Liver (tissue), 3 donors: ENCODE measurements around the gene PRSS33.

Source experiments
- JUND ChIP-seq, 2 donors: IDR thresholded peaks; 2 replicates each; pipeline ENCODE4 v1.6.1; 2016; ENCODE audit warnings: antibody characterized with exemption in 2 of 2
- TAF1 ChIP-seq: conservative IDR thresholded peaks from 2 replicates; pipeline ENCODE4 v1.6.1; 2016; ENCODE audit warnings: antibody characterized with exemption, mild to moderate bottlenecking
- TF ChIP-seq, protein P1 (sequence below): fragments of 150-350 bp; IDR thresholded peaks from 2 replicates; pipeline ENCODE4 v1.5.1; 2017; ENCODE audit warnings: improper control_type of control experiment, low read depth, low read length; ENCODE audit not compliant: missing input control
- TF ChIP-seq, protein P2 (sequence below): IDR thresholded peaks from 2 replicates; pipeline ENCODE4 v1.6.1; 2016; ENCODE audit warnings: antibody characterized with exemption
- TF ChIP-seq, protein P3 (sequence below): IDR thresholded peaks from 2 replicates; pipeline ENCODE4 v1.6.1; 2016; ENCODE audit warnings: antibody characterized with exemption
- donor health status: healthy.
- donor health status: healthy.

DNA sequence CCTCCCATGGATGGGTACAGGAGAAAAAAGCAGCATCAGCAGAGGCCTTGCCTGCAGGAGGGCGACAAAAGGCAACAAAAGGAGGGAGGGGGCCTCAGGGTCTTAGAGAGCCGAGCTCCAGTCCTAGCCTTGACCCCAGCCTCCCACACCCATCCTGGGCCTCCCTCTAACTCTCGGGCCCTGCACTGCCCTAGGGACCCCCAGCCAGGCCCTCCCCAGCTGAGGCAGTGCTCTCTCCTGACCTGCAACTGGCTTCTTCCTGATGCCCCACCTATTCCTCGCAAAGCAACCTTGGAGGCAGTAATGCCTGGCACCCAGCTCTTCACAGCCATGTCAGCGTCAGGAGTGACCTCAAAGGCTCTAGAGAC is 50.1 kb downstream of the PRSS33 start:
- TF ChIP-seq, protein P1, sequence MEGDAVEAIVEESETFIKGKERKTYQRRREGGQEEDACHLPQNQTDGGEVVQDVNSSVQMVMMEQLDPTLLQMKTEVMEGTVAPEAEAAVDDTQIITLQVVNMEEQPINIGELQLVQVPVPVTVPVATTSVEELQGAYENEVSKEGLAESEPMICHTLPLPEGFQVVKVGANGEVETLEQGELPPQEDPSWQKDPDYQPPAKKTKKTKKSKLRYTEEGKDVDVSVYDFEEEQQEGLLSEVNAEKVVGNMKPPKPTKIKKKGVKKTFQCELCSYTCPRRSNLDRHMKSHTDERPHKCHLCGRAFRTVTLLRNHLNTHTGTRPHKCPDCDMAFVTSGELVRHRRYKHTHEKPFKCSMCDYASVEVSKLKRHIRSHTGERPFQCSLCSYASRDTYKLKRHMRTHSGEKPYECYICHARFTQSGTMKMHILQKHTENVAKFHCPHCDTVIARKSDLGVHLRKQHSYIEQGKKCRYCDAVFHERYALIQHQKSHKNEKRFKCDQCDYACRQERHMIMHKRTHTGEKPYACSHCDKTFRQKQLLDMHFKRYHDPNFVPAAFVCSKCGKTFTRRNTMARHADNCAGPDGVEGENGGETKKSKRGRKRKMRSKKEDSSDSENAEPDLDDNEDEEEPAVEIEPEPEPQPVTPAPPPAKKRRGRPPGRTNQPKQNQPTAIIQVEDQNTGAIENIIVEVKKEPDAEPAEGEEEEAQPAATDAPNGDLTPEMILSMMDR = no peak
- TF ChIP-seq, protein P2, sequence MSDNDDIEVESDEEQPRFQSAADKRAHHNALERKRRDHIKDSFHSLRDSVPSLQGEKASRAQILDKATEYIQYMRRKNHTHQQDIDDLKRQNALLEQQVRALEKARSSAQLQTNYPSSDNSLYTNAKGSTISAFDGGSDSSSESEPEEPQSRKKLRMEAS = no peak
- TF ChIP-seq JUND (IDR thresholded peaks at IDR 0.05) (no peak), TAF1 (no peak)
- TF ChIP-seq, protein P3, sequence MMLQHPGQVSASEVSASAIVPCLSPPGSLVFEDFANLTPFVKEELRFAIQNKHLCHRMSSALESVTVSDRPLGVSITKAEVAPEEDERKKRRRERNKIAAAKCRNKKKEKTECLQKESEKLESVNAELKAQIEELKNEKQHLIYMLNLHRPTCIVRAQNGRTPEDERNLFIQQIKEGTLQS = no peak
